Suppressor macrophage treated with lipopolysaccharide for 4 hours (primary cell): ENCODE results near the gene CD101.

ENCODE experiments used
- DNase-seq: peaks from one replicate; pipeline ENCODE4 v3.0.0-alpha.2; 2020

Gene CD101

GRCh38 chr1:117059678-117060440 lies 58.3 kb downstream of the CD101 start, which contains the start of gene TTF2:
TSS of gene TTF2 (plus strand) at chr1:117060326. CDS start at chr1:117060347, 21 bp downstream.
- peak; percentile 98 for DNase-seq

GRCh38 chr1:117060441-117061317 lies 59.1 kb downstream of the CD101 start:
- DNase-seq: peak; percentile 46

- peak; percentile 89 for DNase-seq
Observed at GRCh38 chr1:117061986-117062415, 60.4 kb downstream of the CD101 start.

GRCh38 chr1:117066367-117066766 lies 64.8 kb downstream of the CD101 start:
- DNase-seq: no peak

GRCh38 chr1:117067533-117068370 lies 66.2 kb downstream of the CD101 start:
- DNase-seq: peak; percentile 67

GRCh38 chr1:117068580-117068979 lies 67.0 kb downstream of the CD101 start:
- no peak for DNase-seq

GRCh38 chr1:117069220-117069844 lies 67.8 kb downstream of the CD101 start:
- no peak for DNase-seq

GRCh38 chr1:117070124-117070523 lies 68.6 kb downstream of the CD101 start:
- DNase-seq: no peak

- no peak for DNase-seq
Observed at GRCh38 chr1:117076648-117077047, 75.1 kb downstream of the CD101 start.

GRCh38 chr1:117077267-117077666 lies 75.7 kb downstream of the CD101 start:
- DNase-seq: peak; percentile 54

- no peak for DNase-seq
Observed at GRCh38 chr1:117079737-117080136, 78.2 kb downstream of the CD101 start.

- DNase-seq: no peak
Observed at GRCh38 chr1:117084231-117084630, 82.7 kb downstream of the CD101 start.
